Left ventricle myocardium inferior (tissue), 1 donor: Measurements from ENCODE around the gene DLX4. TPM values are rescaled to one million over a fixed set of nuclear protein-coding genes. Genes with fewer than 3 reads are reported as not detected.

ENCODE experiments used
- DNase-seq: peaks from one replicate; pipeline ENCODE4 v3.0.0-alpha.2; 2020
- H3K27ac ChIP-seq: fragments of 200-600 bp; replicated peaks from 2 replicates; pipeline ENCODE4 v1.8.0; 2021
- H3K27me3 ChIP-seq: fragments of 200-600 bp; 2 replicates; pipeline ENCODE4 v1.8.0; 2021; ENCODE audit warnings: low read depth
- H3K36me3 ChIP-seq: fragments of 200-600 bp; 2 replicates; pipeline ENCODE4 v1.8.0; 2021
- H3K4me1 ChIP-seq: fragments of 200-600 bp; 2 replicates; pipeline ENCODE4 v1.8.0; 2021
- H3K4me3 ChIP-seq: fragments of 200-600 bp; 2 replicates; pipeline ENCODE4 v1.8.0; 2021; ENCODE audit warnings: mild to moderate bottlenecking, moderate library complexity
- H3K9me3 ChIP-seq: fragments of 200-600 bp; replicated peaks from 2 replicates; pipeline ENCODE4 v1.8.0; 2021
- intact Hi-C: fragments of 100-400 bp; cut with micrococcal nuclease; formaldehyde crosslinking; loops from one replicate; pipeline ENCODE4 v1.11.0; 2022
- total RNA-seq: library from RNA; stranded (reverse); fragmentation: NEBNext Ultra II Directional; extraction: Animal tissue kit (Norgen Biotek cat#: 25700); gene quantifications from one replicate; pipeline ENCODE4 v1.2.1, GENCODE V29; 2021
- TF ChIP-seq, protein P1 (sequence below): fragments of 200-600 bp; IDR thresholded peaks from 2 replicates; pipeline ENCODE4 v1.8.0; 2021; ENCODE audit warnings: antibody characterized with exemption, mild to moderate bottlenecking, borderline replicate concordance
- donor health status: DM: no; HTN: yes; CAD: no; lungs with severe emphysema.

Gene DLX4
- total RNA-seq, 1 donor from 2014 or later, result not detected

DNA sequence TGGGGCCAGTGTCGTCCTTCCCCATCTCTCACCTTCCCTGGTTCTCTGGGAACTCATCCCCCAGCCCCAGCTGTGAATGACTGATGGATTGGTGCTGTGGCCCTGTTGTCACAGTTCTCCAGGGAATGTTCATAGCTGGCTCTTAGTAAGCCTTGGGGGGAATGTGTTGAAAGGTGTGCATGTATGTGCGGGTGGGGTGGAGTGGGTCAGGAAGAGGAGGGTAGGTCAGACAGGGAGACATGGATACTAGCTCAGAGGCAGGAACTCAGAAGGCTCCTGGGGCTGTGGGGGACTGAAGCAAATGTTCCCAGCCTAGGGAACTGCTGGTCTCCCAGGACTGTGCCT lies 4.3 kb downstream of the DLX4 start:
- Histone ChIP-seq H3K4me3 (no peak overlapping the region), H3K9me3 (no peaks in the 10 kb centered on the region), H3K27me3 (peaks cover 100% of the 10 kb centered on the region), H3K4me1 (peaks cover 29% of the 10 kb centered on the region), H3K36me3 (no peaks in the 10 kb centered on the region), H3K27ac (no peak overlapping the region)
- DNase-seq, result no peak
- intact Hi-C loops, result no loop called here
- TF ChIP-seq, protein P1, sequence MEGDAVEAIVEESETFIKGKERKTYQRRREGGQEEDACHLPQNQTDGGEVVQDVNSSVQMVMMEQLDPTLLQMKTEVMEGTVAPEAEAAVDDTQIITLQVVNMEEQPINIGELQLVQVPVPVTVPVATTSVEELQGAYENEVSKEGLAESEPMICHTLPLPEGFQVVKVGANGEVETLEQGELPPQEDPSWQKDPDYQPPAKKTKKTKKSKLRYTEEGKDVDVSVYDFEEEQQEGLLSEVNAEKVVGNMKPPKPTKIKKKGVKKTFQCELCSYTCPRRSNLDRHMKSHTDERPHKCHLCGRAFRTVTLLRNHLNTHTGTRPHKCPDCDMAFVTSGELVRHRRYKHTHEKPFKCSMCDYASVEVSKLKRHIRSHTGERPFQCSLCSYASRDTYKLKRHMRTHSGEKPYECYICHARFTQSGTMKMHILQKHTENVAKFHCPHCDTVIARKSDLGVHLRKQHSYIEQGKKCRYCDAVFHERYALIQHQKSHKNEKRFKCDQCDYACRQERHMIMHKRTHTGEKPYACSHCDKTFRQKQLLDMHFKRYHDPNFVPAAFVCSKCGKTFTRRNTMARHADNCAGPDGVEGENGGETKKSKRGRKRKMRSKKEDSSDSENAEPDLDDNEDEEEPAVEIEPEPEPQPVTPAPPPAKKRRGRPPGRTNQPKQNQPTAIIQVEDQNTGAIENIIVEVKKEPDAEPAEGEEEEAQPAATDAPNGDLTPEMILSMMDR, result no peak

DNA sequence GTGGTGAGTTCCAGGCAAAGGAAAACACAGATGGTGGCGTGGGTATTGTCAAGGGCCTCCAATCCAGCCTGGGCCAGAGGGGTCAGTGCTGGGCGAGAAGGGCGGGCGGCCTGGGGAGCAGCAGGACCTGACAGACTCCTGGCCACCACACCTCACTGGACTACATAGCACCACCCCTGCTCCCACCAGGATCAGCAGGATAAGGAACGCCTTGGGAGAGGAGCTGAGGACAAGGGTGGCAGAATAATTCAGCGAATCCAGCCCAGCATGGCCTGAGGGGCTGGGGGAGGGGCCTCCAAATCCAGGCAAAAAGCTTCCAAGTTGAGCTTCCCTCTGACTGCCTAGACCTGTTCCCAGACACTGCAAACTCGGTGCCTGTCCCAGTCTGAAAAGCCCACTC lies 6.5 kb downstream of the DLX4 start:
- Histone ChIP-seq H3K27me3 (peaks cover 100% of the 10 kb centered on the region), H3K27ac (no peak overlapping the region), H3K36me3 (no peaks in the 10 kb centered on the region), H3K9me3 (no peaks in the 10 kb centered on the region), H3K4me1 (peaks cover 16% of the 10 kb centered on the region), H3K4me3 (no peak overlapping the region)
- TF ChIP-seq, protein P1, result no peak
- no peak for DNase-seq
- intact Hi-C loops, result no loop called here

DNA sequence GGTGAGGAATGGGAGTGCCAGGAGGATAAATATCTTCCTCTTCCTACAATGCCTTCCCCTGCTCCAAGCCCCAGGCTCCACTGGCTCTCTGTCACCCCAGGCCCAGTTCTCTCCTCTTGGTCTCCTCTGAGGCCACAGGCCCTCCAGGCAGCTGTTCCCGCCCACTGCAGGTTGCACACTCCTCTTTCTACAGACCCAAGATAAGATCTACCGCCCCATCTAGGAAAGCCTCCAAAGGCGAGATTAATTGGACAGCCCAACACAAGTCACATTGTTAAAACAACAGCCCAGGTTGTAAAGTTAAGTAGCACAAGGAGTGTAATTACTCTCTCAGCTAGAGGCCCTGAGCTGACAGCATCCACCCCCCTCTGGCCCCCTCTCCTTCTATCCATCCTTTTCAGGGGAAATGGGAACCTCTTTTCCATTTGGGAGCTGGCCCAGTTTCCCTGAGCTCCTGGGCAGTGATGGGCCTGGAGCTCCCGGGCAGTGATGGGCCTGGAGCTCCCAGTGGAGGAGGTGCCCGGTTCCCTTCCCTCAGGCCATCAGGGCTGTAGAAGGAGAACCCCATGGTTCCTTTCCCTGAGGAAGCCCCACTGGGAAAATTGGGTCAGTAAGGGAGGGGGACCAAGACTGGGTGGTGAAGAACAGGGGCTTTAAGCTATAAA lies 7.3 kb downstream of the DLX4 start:
- Histone ChIP-seq H3K9me3 (no peaks in the 10 kb centered on the region), H3K4me3 (no peak overlapping the region), H3K36me3 (no peaks in the 10 kb centered on the region), H3K4me1 (peaks cover 16% of the 10 kb centered on the region), H3K27me3 (peaks cover 100% of the 10 kb centered on the region), H3K27ac (no peak overlapping the region)
- intact Hi-C loops, result no loop called here
- DNase-seq, result no peak
- TF ChIP-seq, protein P1, result no peak

DNA sequence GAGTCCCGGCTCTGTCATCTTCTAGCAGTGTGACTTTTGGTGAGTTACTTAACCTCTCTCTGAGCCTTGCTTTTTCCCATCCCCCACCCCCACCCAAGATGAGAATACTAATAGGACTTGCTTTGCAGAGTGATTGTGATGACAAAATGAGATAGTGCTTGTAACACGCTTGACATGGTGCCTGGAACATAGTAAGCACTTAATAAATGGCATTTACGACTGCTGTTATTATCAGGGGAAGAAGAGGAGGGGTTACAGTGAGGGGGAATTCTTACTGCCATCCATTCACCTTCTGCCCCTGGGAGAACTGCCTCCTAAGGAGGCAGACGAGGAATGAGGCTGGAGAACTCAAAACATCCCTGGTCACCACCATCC lies 7.8 kb downstream of the DLX4 start:
- Histone ChIP-seq H3K9me3 (no peaks in the 10 kb centered on the region), H3K27ac (no peak overlapping the region), H3K27me3 (peaks cover 100% of the 10 kb centered on the region), H3K36me3 (no peaks in the 10 kb centered on the region), H3K4me3 (no peak overlapping the region), H3K4me1 (peaks cover 12% of the 10 kb centered on the region)
- no peak for DNase-seq
- intact Hi-C loops, result no loop called here
- TF ChIP-seq, protein P1, result no peak

DNA sequence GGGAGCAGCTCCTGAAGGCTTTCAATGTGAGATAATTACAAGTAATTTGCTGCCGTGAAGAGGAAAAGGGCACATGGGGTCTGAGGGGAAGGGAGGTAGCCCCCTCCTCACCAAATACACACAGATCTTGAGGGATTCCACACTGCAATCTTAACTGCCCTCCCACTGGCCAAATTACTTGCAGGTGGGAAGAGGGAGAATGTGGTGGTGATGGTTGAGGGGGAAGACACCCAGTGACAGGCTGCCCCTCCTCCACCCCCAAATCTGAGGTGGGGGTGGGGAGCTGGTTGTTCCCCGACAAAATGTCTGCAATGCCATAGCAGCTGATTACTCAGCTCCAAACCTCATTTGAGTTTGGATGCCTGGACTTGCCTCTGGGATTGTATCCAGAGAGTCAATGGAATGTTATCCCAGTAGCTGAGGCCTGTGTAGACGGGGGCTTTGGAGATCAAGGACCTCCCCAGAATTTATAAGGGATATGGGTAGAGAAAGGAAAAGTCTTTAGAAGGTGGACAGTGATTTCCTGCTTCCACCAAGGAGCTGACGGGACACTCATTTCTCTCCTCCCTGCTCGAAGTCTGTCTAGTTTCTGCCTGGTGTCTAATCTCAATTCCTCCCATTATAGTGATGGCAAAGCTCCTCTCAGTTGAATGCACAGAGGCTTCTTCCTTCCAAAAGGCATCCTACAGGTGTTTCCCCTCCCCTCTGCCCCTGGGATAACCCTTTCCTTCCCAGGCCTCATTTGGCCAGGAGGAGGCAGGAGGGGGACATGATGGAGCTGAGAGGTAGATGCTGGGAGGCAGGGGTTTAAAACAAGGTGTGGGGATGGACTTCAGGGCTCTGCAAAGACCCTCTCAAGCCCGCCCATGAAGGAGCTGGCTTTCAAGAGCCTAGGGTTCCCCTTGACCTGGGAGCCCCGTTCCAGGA lies 8.7 kb downstream of the DLX4 start:
- TF ChIP-seq, protein P1, result no peak
- H3K4me3 ChIP-seq, result no peak overlapping the region
- peaks cover 3% of the 10 kb centered on the region for H3K4me1 ChIP-seq
- DNase-seq, result no peak
- intact Hi-C loops, result no loop called here
- H3K27ac ChIP-seq, result no peak overlapping the region
- no peaks in the 10 kb centered on the region for H3K36me3 ChIP-seq
- peaks cover 99% of the 10 kb centered on the region for H3K27me3 ChIP-seq
- H3K9me3 ChIP-seq, result no peaks in the 10 kb centered on the region
